8988T (cell line): Measurements from ENCODE around the gene PAIP2.
"Not testable (repeated sequence)": the region's sequence is repeated elsewhere in the genome, so short reads cannot be mapped to it uniquely, and the experiment has no call there.

Source experiments
- DNase-seq: peaks from one replicate; pipeline ENCODE4 v3.0.0; 2011

Gene PAIP2

GRCh38 chr5:139335811-139336210 lies 5.8 kb upstream of the PAIP2 start:
- no peak for DNase-seq

GRCh38 chr5:139340051-139340450 lies 1.6 kb upstream of the PAIP2 start:
- no peak for DNase-seq

- no peak for DNase-seq
Observed at GRCh38 chr5:139341187-139341688, 416 bp upstream of the PAIP2 start.

- no peak for DNase-seq
Observed at GRCh38 chr5:139342423-139342723, 719 bp downstream of the PAIP2 start.

GRCh38 chr5:139343476-139343875 lies 1.8 kb downstream of the PAIP2 start:
- no peak for DNase-seq

GRCh38 chr5:139344177-139344576 lies 2.5 kb downstream of the PAIP2 start:
- DNase-seq: no peak

- not testable (repeated sequence) for DNase-seq
Observed at GRCh38 chr5:139345442-139345841, 3.8 kb downstream of the PAIP2 start.

- not testable (repeated sequence) for DNase-seq
Observed at GRCh38 chr5:139347863-139348262, 6.2 kb downstream of the PAIP2 start.

GRCh38 chr5:139354186-139354585 lies 12.5 kb downstream of the PAIP2 start:
- DNase-seq: no peak

GRCh38 chr5:139355900-139356299 lies 14.2 kb downstream of the PAIP2 start:
- not testable (repeated sequence) for DNase-seq

GRCh38 chr5:139358064-139358463 lies 16.4 kb downstream of the PAIP2 start:
- DNase-seq: no peak

- no peak for DNase-seq
Observed at GRCh38 chr5:139360384-139360783, 18.7 kb downstream of the PAIP2 start.

- no peak for DNase-seq
Observed at GRCh38 chr5:139361835-139362429, 20.3 kb downstream of the PAIP2 start.

GRCh38 chr5:139363937-139364336 lies 22.3 kb downstream of the PAIP2 start:
- no peak for DNase-seq

GRCh38 chr5:139364466-139364865 lies 22.8 kb downstream of the PAIP2 start:
- DNase-seq: no peak

GRCh38 chr5:139368613-139369012 lies 27.0 kb downstream of the PAIP2 start:
- no peak for DNase-seq

- no peak for DNase-seq
Observed at GRCh38 chr5:139369181-139369580, 27.5 kb downstream of the PAIP2 start.

- no peak for DNase-seq
Observed at GRCh38 chr5:139371482-139372435, 30.1 kb downstream of the PAIP2 start.

GRCh38 chr5:139374909-139375308 lies 33.3 kb downstream of the PAIP2 start:
- no peak for DNase-seq

- DNase-seq: no peak
Observed at GRCh38 chr5:139376364-139376763, 34.7 kb downstream of the PAIP2 start.

GRCh38 chr5:139377226-139377625 lies 35.6 kb downstream of the PAIP2 start:
- DNase-seq: no peak

GRCh38 chr5:139378101-139378825 lies 36.6 kb downstream of the PAIP2 start:
- no peak for DNase-seq

- DNase-seq: no peak
Observed at GRCh38 chr5:139378941-139379361, 37.3 kb downstream of the PAIP2 start.
